ENCODE results near the gene EIF4G3. TPM values are rescaled to one million over a fixed set of nuclear protein-coding genes. Genes with fewer than 3 reads are reported as not detected.

The EIF4G3 gene
- total and polyA plus RNA-seq, 9 of the 15 experiments (the other 6 are each of a cell fraction or from before 2014, with no cell fraction given): 6.7 to 40.5 (median 32.1) TPM

- peaks cover 30% of the 10 kb centered on the region; the same call in 2 of the 3 replicates for H3K36me3 ChIP-seq (ENCODE audit: control insufficient read depth, insufficient read depth, low read length)
- intact Hi-C loops (cut with micrococcal nuclease): loop anchor here (5.0 kb wide), 1 partner anchor 390 kb away; the partner anchor contains the start of gene EIF4G3
- H3K4me2 ChIP-seq (ENCODE audit: insufficient read depth, low read length): peak within 1 kb of the TSS; percentile 100
- H3K9ac ChIP-seq (ENCODE audit: insufficient read depth in 1 of 2, low read depth in 2 of 2, low read length in 2 of 2): peak within 1 kb of the TSS; percentile 98 to 99
- in situ Hi-C loops (cut with MboI): no loop called here
- H4K20me1 ChIP-seq (replicated peaks; ENCODE audit: control insufficient read depth, insufficient read depth, low read length): peaks cover 19% of the 10 kb centered on the region
- peak within 1 kb of the TSS; percentile 99 for H2AFZ ChIP-seq (ENCODE audit: low read depth, low read length)
- no peaks in the 10 kb centered on the region for H3K27me3 ChIP-seq (ENCODE audit: control insufficient read depth in 2 of 2, insufficient read depth in 2 of 2, low read length in 2 of 2)
- peak; percentile 87 to 94 (median 92) for DNase-seq (ENCODE audit: extremely low read depth in 1 of 4, low spot score in 3 of 4)
- peaks cover 18 to 26% of the 10 kb centered on the region in 2 experiments for H3K4me1 ChIP-seq (replicated peaks in 1 of 2; ENCODE audit: control insufficient read depth in 2 of 2, insufficient read depth in 2 of 2, low read length in 2 of 2)
- ChIA-PET POLR2A (interaction anchor here (0.6 to 9.7 kb wide), 29 partner anchors 10 to 1266 kb away, joined by 3 to 79 read pairs (median 4); partner anchors contain the start of genes DDOST and KIF17), CTCF (ENCODE audit: low intra/inter-chr PET ratio) (interaction anchor here (0.6 kb wide), 1 partner anchor 90 kb away, joined by 3 read pairs; no protein-coding TSS in a partner anchor)
- peak within 1 kb of the TSS; percentile 99 for H3K27ac ChIP-seq (ENCODE audit: extremely low read depth, low read depth, low read length)
- H3K4me3 ChIP-seq: peak within 1 kb of the TSS; percentile 99
- no peaks in the 10 kb centered on the region for H3K9me3 ChIP-seq (replicated peaks; ENCODE audit: control insufficient read depth, insufficient read depth, low read depth, low read length)
- ATAC-seq: peak; percentile 53
- no peaks in the 10 kb centered on the region for H3K9me1 ChIP-seq (ENCODE audit: control insufficient read depth, insufficient read depth, low read length)
- no peak for FAIRE-seq
- under 1% methylated on average over 43 of the region's 99 CpGs for WGBS (ENCODE audit: insufficient coverage, low coverage, missing lambda C conversion rate)
- H3K79me2 ChIP-seq (ENCODE audit: control insufficient read depth, insufficient read depth, low read length): peaks cover 55% of the 10 kb centered on the region
- TSS peak; percentile 97 for BruUV-seq (replicated peaks)
- peak; percentile 24; the same call in 1 of the 2 replicates for TF ChIP-seq ZBTB7A (IDR thresholded peaks at IDR 0.05; ENCODE audit: borderline replicate concordance, control insufficient read depth, low read depth, low read length)
- peak; percentile 83 for TF ChIP-seq THAP12 (CRISPR knock-in tag; IDR thresholded peaks at IDR 0.05)
- peak; percentile 91 for TF ChIP-seq ZNF589 (CRISPR knock-in tag; IDR thresholded peaks at IDR 0.05; ENCODE audit: low read depth)
- TF ChIP-seq ZNF197 (CRISPR knock-in tag; IDR thresholded peaks at IDR 0.05; ENCODE audit: low read depth): peak; percentile 83
- 0 out of 2 replicates have a peak, but pooled peaks have one; percentile 3 for TF ChIP-seq ZBTB12 (CRISPR knock-in tag; IDR thresholded peaks at IDR 0.05)
- TF ChIP-seq CREM (IDR thresholded peaks at IDR 0.05; ENCODE audit: low read depth): peak; percentile 43; the same call in 1 of the 2 replicates
- peak; percentile 58 for TF ChIP-seq RBM39 (optimal IDR thresholded peaks at IDR 0.05; ENCODE audit: low read depth, low read length)
- no peak for TF ChIP-seq TCF3 (CRISPR knock-in tag; IDR thresholded peaks at IDR 0.05)
- TF ChIP-seq E2F1 (CRISPR knock-in tag; IDR thresholded peaks at IDR 0.05): 0 out of 2 replicates have a peak, but pooled peaks have one; percentile 9
- peak; percentile 51; the same call in 1 of the 2 replicates for TF ChIP-seq EP400 (IDR thresholded peaks at IDR 0.05)
- peak; percentile 70 for TF ChIP-seq PRPF4 (IDR thresholded peaks at IDR 0.05; ENCODE audit: insufficient read depth, low read depth, low read length, poor library complexity, severe bottlenecking)
These were observed 389.5 kb downstream of the EIF4G3 start, which contains the start of gene HP1BP3 for GRCh38 chr1:20787029-20787839. Gene HP1BP3, minus strand, starts transcription at chr1:20787307. Its CDS starts 6,867 bp downstream, at chr1:20780440.

All from K562 (cell line).